CD4-positive, alpha-beta T cell treated with Interleukin-6 at 100 ng/mL for 8 hours (primary cell): ENCODE results near the gene FGF10.

Source experiments
- DNase-seq: peaks from one replicate; pipeline ENCODE4 v3.0.0-alpha.2; 2020; ENCODE audit warnings: mixed read lengths, low spot score

FGF10 gene

GRCh38 chr5:44389090-44389822, at the start of gene FGF10:
Gene FGF10 (minus strand): TSS chr5:44389420. CDS start chr5:44388682, 738 bp downstream.
- DNase-seq = no peak

- no peak for DNase-seq
Measured at GRCh38 chr5:44426944-44427343, 37.7 kb upstream of the FGF10 start.

- no peak for DNase-seq
Measured at GRCh38 chr5:44412286-44412685, 23.1 kb upstream of the FGF10 start.

- DNase-seq = no peak
Measured at GRCh38 chr5:44402084-44402483, 12.9 kb upstream of the FGF10 start.

- DNase-seq = no peak
Measured at GRCh38 chr5:44401611-44402010, 12.4 kb upstream of the FGF10 start.

- DNase-seq = no peak
Measured at GRCh38 chr5:44398382-44398781, 9.2 kb upstream of the FGF10 start.

- no peak for DNase-seq
Measured at GRCh38 chr5:44396312-44396711, 7.1 kb upstream of the FGF10 start.

GRCh38 chr5:44390351-44390750, 1.1 kb upstream of the FGF10 start:
- DNase-seq = no peak

GRCh38 chr5:44389823-44390143, 563 bp upstream of the FGF10 start:
- no peak for DNase-seq

- no peak for DNase-seq
Measured at GRCh38 chr5:44388321-44389089, 715 bp downstream of the FGF10 start.

GRCh38 chr5:44387921-44388320, 1.3 kb downstream of the FGF10 start:
- DNase-seq = no peak

- no peak for DNase-seq
Measured at GRCh38 chr5:44387406-44387805, 1.8 kb downstream of the FGF10 start.

GRCh38 chr5:44385291-44385900, 3.8 kb downstream of the FGF10 start:
- no peak for DNase-seq

- no peak for DNase-seq
Measured at GRCh38 chr5:44384816-44385215, 4.4 kb downstream of the FGF10 start.

GRCh38 chr5:44382894-44383293, 6.3 kb downstream of the FGF10 start:
- no peak for DNase-seq

GRCh38 chr5:44377057-44377456, 12.2 kb downstream of the FGF10 start:
- no peak for DNase-seq

- no peak for DNase-seq
Measured at GRCh38 chr5:44372028-44372427, 17.2 kb downstream of the FGF10 start.

GRCh38 chr5:44367203-44367602, 22.0 kb downstream of the FGF10 start:
- DNase-seq = no peak

GRCh38 chr5:44365345-44365744, 23.9 kb downstream of the FGF10 start:
- DNase-seq = no peak

GRCh38 chr5:44364097-44364496, 25.1 kb downstream of the FGF10 start:
- no peak for DNase-seq

GRCh38 chr5:44361342-44362001, 27.7 kb downstream of the FGF10 start:
- no peak for DNase-seq

GRCh38 chr5:44360919-44361318, 28.3 kb downstream of the FGF10 start:
- DNase-seq = no peak

- no peak for DNase-seq
Measured at GRCh38 chr5:44358421-44358820, 30.8 kb downstream of the FGF10 start.
